Neural progenitor cell (in vitro differentiated cells): ENCODE data around the gene GUCY2C. TPM values are rescaled to one million over a fixed set of nuclear protein-coding genes. Genes with fewer than 3 reads are reported as not detected.

Experiments
- DNase-seq: peaks from one replicate; pipeline ENCODE4 v3.0.0-alpha.2; 2016; ENCODE audit warnings: low spot score
- H2AFZ ChIP-seq: fragments of 200-600 bp; sonication (generic); replicated peaks from 2 replicates; pipeline ENCODE4 v1.6.1; 2016; ENCODE audit warnings: antibody characterized with exemption
- H3F3A ChIP-seq: fragments of 200-600 bp; sonication (generic); 2 replicates; pipeline ENCODE4 v1.6.1; 2016; ENCODE audit warnings: antibody characterized with exemption, low read depth
- H3K27ac ChIP-seq: fragments of 200-600 bp; sonication (generic); 2 replicates; pipeline ENCODE4 v1.5.1; 2016; ENCODE audit warnings: mild to moderate bottlenecking
- H3K27me3 ChIP-seq: fragments of 200-600 bp; sonication (generic); 2 replicates; pipeline ENCODE4 v1.6.1; 2016; ENCODE audit warnings: mild to moderate bottlenecking, moderate library complexity
- H3K36me3 ChIP-seq: fragments of 200-600 bp; sonication (generic); 2 replicates; pipeline ENCODE4 v1.5.1; 2016
- H3K4me1 ChIP-seq: fragments of 200-600 bp; sonication (generic); 2 replicates; pipeline ENCODE4 v1.6.1; 2016; ENCODE audit warnings: mixed run types
- H3K4me2 ChIP-seq: fragments of 200-600 bp; sonication (generic); 2 replicates; pipeline ENCODE4 v1.6.1; 2016
- H3K4me3 ChIP-seq: fragments of 200-600 bp; sonication (generic); 2 replicates; pipeline ENCODE4 v1.5.1; 2016
- H3K79me2 ChIP-seq: fragments of 200-600 bp; sonication (generic); 2 replicates; pipeline ENCODE4 v1.6.1; 2016; ENCODE audit warnings: low read depth
- H3K9ac ChIP-seq: fragments of 200-600 bp; sonication (generic); 2 replicates; pipeline ENCODE4 v1.6.1; 2016
- H3K9me3 ChIP-seq: fragments of 200-600 bp; sonication (generic); 2 replicates; pipeline ENCODE4 v1.5.1; 2016; ENCODE audit warnings: low read depth
- H4K20me1 ChIP-seq: fragments of 200-600 bp; sonication (generic); 2 replicates; pipeline ENCODE4 v1.6.1; 2016; ENCODE audit warnings: low read depth
- H3K27ac Mint-ChIP-seq: 3 replicates; pipeline ENCODE4 v1.8.0; 2021; ENCODE audit warnings: mixed read lengths
- H3K27me3 Mint-ChIP-seq: 2 replicates; pipeline ENCODE4 v1.8.0; 2022; ENCODE audit warnings: low read depth, mild to moderate bottlenecking, inconsistent platforms, moderate library complexity, mixed read lengths; ENCODE audit not compliant: insufficient read depth
- H3K36me3 Mint-ChIP-seq: 3 replicates; pipeline ENCODE4 v1.8.0; 2021; ENCODE audit warnings: mixed read lengths
- H3K4me1 Mint-ChIP-seq: 3 replicates; pipeline ENCODE4 v1.8.0; 2021; ENCODE audit warnings: mixed read lengths
- H3K4me3 Mint-ChIP-seq: 3 replicates; pipeline ENCODE4 v1.8.0; 2021; ENCODE audit warnings: mild to moderate bottlenecking, moderate library complexity, mixed read lengths
- H3K9me3 Mint-ChIP-seq: 3 replicates; pipeline ENCODE4 v1.8.0; 2020; ENCODE audit warnings: mixed read lengths
- CTCF ChIP-seq: fragments of 200-600 bp; sonication (generic); IDR thresholded peaks from 2 replicates; pipeline ENCODE4 v1.5.1; 2017; ENCODE audit warnings: antibody characterized with exemption, mild to moderate bottlenecking
- EZH2 ChIP-seq: fragments of 200-600 bp; sonication (generic); IDR thresholded peaks from 2 replicates; pipeline ENCODE4 v1.6.1; 2017; ENCODE audit warnings: antibody characterized with exemption, mild to moderate bottlenecking, moderate library complexity
- EZH2phosphoT487 ChIP-seq: fragments of 200-600 bp; sonication (generic); IDR thresholded peaks from 2 replicates; pipeline ENCODE4 v1.6.1; 2017; ENCODE audit warnings: antibody characterized with exemption
- total RNA-seq: library from RNA; depleted of rRNA; stranded (reverse); fragments of >200 nt; gene quantifications from 2 replicates; pipeline ENCODE4 v1.2.3, GENCODE V29; 2015; ENCODE audit warnings: low replicate concordance

GUCY2C gene
- total RNA-seq, 1 donor from 2014 or later = not detected

- Mint-ChIP-seq H3K27me3 (peaks cover 12% of the 10 kb centered on the region), H3K4me1 (peaks cover 5% of the 10 kb centered on the region), H3K27ac (no peak overlapping the region), H3K4me3 (no peak overlapping the region), H3K9me3 (no peaks in the 10 kb centered on the region), H3K36me3 (no peaks in the 10 kb centered on the region)
- H3K4me2 ChIP-seq = no peak overlapping the region
- H3K9me3 ChIP-seq = no peaks in the 10 kb centered on the region
- H3K79me2 ChIP-seq = no peaks in the 10 kb centered on the region
- no peaks in the 10 kb centered on the region for H3K36me3 ChIP-seq
- H3K9ac ChIP-seq = no peak overlapping the region
- H2AFZ ChIP-seq = no peak overlapping the region
- peaks cover 37% of the 10 kb centered on the region for H3K27me3 ChIP-seq
- no peak overlapping the region for H3K4me3 ChIP-seq
- TF ChIP-seq EZH2phosphoT487 (no peak), EZH2 (no peak), CTCF (no peak)
- no peaks in the 10 kb centered on the region for H3F3A ChIP-seq
- H3K27ac ChIP-seq = no peak overlapping the region
- no peak for DNase-seq
- H4K20me1 ChIP-seq = no peaks in the 10 kb centered on the region
- no peaks in the 10 kb centered on the region for H3K4me1 ChIP-seq
These were observed 126.2 kb downstream of the GUCY2C start for GRCh38 chr12:14570231-14570630.

GRCh38 chr12:14567351-14568162 lies 128.8 kb downstream of the GUCY2C start, which contains the start of gene PLBD1:
PLBD1 (minus strand) TSS chr12:14567883; CDS start chr12:14567696, 187 bp downstream.
- Histone ChIP-seq H2AFZ (peak within 1 kb of the TSS; percentile 96), H3K27ac (no peak within 1 kb of the TSS), H3K4me1 (no peaks in the 10 kb centered on the region), H3K9me3 (no peaks in the 10 kb centered on the region), H4K20me1 (no peaks in the 10 kb centered on the region), H3K36me3 (no peaks in the 10 kb centered on the region), H3K27me3 (peaks cover 37% of the 10 kb centered on the region), H3F3A (no peaks in the 10 kb centered on the region), H3K4me2 (peak within 1 kb of the TSS; percentile 84), H3K79me2 (no peaks in the 10 kb centered on the region), H3K4me3 (peak within 1 kb of the TSS; percentile 50), H3K9ac (no peak within 1 kb of the TSS)
- peak within 1 kb of the TSS; percentile 80 for H3K4me3 Mint-ChIP-seq
- TF ChIP-seq EZH2 (peak; percentile 51), CTCF (no peak), EZH2phosphoT487 (peak; percentile 35)
- peaks cover 5% of the 10 kb centered on the region for H3K4me1 Mint-ChIP-seq
- H3K36me3 Mint-ChIP-seq = no peaks in the 10 kb centered on the region
- no peak within 1 kb of the TSS for H3K27ac Mint-ChIP-seq
- no peaks in the 10 kb centered on the region for H3K9me3 Mint-ChIP-seq
- peak; percentile 73 for DNase-seq
- peaks cover 10% of the 10 kb centered on the region for H3K27me3 Mint-ChIP-seq

GRCh38 chr12:14564336-14564959 lies 132.0 kb downstream of the GUCY2C start:
- no peaks in the 10 kb centered on the region for H3K4me1 ChIP-seq
- H3K4me1 Mint-ChIP-seq = peaks cover 5% of the 10 kb centered on the region
- peaks cover 35% of the 10 kb centered on the region for H3K27me3 ChIP-seq
- no peaks in the 10 kb centered on the region for H3K9me3 ChIP-seq
- no peaks in the 10 kb centered on the region for H3K79me2 ChIP-seq
- H4K20me1 ChIP-seq = no peaks in the 10 kb centered on the region
- H2AFZ ChIP-seq = no peak overlapping the region
- no peak overlapping the region for H3K27ac Mint-ChIP-seq
- TF ChIP-seq CTCF = no peak
- no peak for TF ChIP-seq EZH2
- TF ChIP-seq EZH2phosphoT487 = no peak
- no peak overlapping the region for H3K4me2 ChIP-seq
- H3K4me3 ChIP-seq = no peak overlapping the region
- no peak overlapping the region for H3K9ac ChIP-seq
- DNase-seq = no peak
- no peaks in the 10 kb centered on the region for H3K9me3 Mint-ChIP-seq
- no peaks in the 10 kb centered on the region for H3F3A ChIP-seq
- H3K36me3 ChIP-seq = no peaks in the 10 kb centered on the region
- H3K27ac ChIP-seq = no peak overlapping the region
- peaks cover 7% of the 10 kb centered on the region for H3K27me3 Mint-ChIP-seq
- H3K36me3 Mint-ChIP-seq = no peaks in the 10 kb centered on the region
- H3K4me3 Mint-ChIP-seq = no peak overlapping the region
